Endothelial cell of umbilical vein (primary cell): ENCODE data around the gene MAP3K7CL. TPM values are rescaled to one million over a fixed set of nuclear protein-coding genes. Genes with fewer than 3 reads are reported as not detected.
A peak's percentile ranks its signal among the peaks of the same experiment; 100 is the strongest.

Experiments used
- BruUV-seq: library from RNA; stranded (reverse); fragments of 400-500 nt; replicated peaks from 2 replicates; lab custom pipeline; 2021; lab: Mats Ljungman, UMichigan
- CTCF ChIA-PET: fragments of 300-600, 350-600 bp; sonication (Branson Sonifier 250); formaldehyde crosslinking; loops from one replicate; lab custom pipeline; 2021; ENCODE audit warnings: antibody characterized with exemption, inconsistent platforms; lab: Charles Lee
- POLR2A ChIA-PET: fragments of 300-600, 350-600 bp; sonication (Branson Sonifier 250); formaldehyde crosslinking; loops from one replicate; lab custom pipeline; 2021; ENCODE audit warnings: antibody characterized with exemption, inconsistent platforms; lab: Charles Lee
- DNase-seq: peaks from one replicate; pipeline ENCODE4 v3.0.0-alpha.2; 2011; ENCODE audit warnings: low read depth, low spot score
- FAIRE-seq: peaks from 2 replicates; lab custom pipeline; 2011; peaks lifted over from hg19 to GRCh38; lab: Jason Lieb, UNC
- H2AFZ ChIP-seq: 2 replicates; pipeline ENCODE4 v1.6.0; 2012; ENCODE audit warnings: low read depth, low read length, control low read depth, inconsistent platforms
- H3K27ac ChIP-seq: 2 replicates; pipeline ENCODE4 v1.5.1; 2011; ENCODE audit warnings: low read depth, mild to moderate bottlenecking, control low read depth, low read length, moderate library complexity; ENCODE audit not compliant: insufficient read depth
- H3K27me3 ChIP-seq, 2 experiments: 2 replicates each; pipeline versions ENCODE4 v1.6.0 to v1.6.1; 2011; ENCODE audit warnings: low read length in 2 of 2, mixed read lengths in 1 of 2; ENCODE audit not compliant: control insufficient read depth in 2 of 2, insufficient read depth in 2 of 2
- H3K36me3 ChIP-seq, 2 experiments: 2 replicates in 1 of 2; 3 replicates in 1 of 2; pipeline ENCODE4 v1.5.1; 2011; ENCODE audit warnings: low read length in 2 of 2, mild to moderate bottlenecking in 1 of 2, moderate library complexity in 1 of 2; ENCODE audit not compliant: control insufficient read depth in 2 of 2, insufficient read depth in 2 of 2; ENCODE audit errors: extremely low read depth in 1 of 2
- H3K4me1 ChIP-seq: 3 replicates; pipeline ENCODE4 v1.5.1; 2011; ENCODE audit warnings: mild to moderate bottlenecking, low read length; ENCODE audit not compliant: control insufficient read depth, insufficient read depth; ENCODE audit errors: extremely low read depth
- H3K4me2 ChIP-seq: 2 replicates; pipeline ENCODE4 v1.6.1; 2011; ENCODE audit warnings: low read length, control low read depth, mixed read lengths; ENCODE audit not compliant: insufficient read depth
- H3K4me3 ChIP-seq, 3 experiments: fragments of 200-600 bp in 1 of 3; sonication (generic), shearing (Covaris generic) in 1 of 3; replicated peaks in 1 of 3; 2 replicates each; pipeline ENCODE4 v1.5.1; 2011 to 2016; ENCODE audit warnings: control low read depth in 3 of 3, low read length in 3 of 3, mild to moderate bottlenecking in 2 of 3, inconsistent platforms in 1 of 3, low read depth in 1 of 3, moderate library complexity in 1 of 3; ENCODE audit not compliant: insufficient read depth in 1 of 3
- H3K79me2 ChIP-seq: 2 replicates; pipeline ENCODE4 v1.6.0; 2012; ENCODE audit warnings: low read length, inconsistent platforms; ENCODE audit not compliant: control insufficient read depth, insufficient read depth
- H3K9ac ChIP-seq: replicated peaks from 2 replicates; pipeline ENCODE3; 2011; ENCODE audit warnings: low read length, control low read depth; ENCODE audit not compliant: insufficient read depth; ENCODE audit errors: extremely low read depth
- H3K9me1 ChIP-seq: replicated peaks from 3 replicates; pipeline ENCODE4 v1.6.0; 2011; ENCODE audit warnings: mild to moderate bottlenecking, low read length; ENCODE audit not compliant: control insufficient read depth, insufficient read depth; ENCODE audit errors: extremely low read depth
- H3K9me3 ChIP-seq: replicated peaks from 2 replicates; pipeline ENCODE4 v1.5.1; 2012; ENCODE audit warnings: low read length, inconsistent platforms; ENCODE audit not compliant: control insufficient read depth, insufficient read depth
- H4K20me1 ChIP-seq: replicated peaks from 2 replicates; pipeline ENCODE3; 2011; ENCODE audit warnings: mild to moderate bottlenecking, low read length; ENCODE audit not compliant: control insufficient read depth, insufficient read depth; ENCODE audit errors: extremely low read depth
- CTCF ChIP-seq, 2 donors: IDR thresholded peaks; 1 replicate in 1 of 2; 2 replicates in 1 of 2; pipeline ENCODE4 v1.5.1; 2011; ENCODE audit warnings: low read length in 2 of 2, mild to moderate bottlenecking in 2 of 2, moderate library complexity in 2 of 2, control low read depth in 1 of 2, inconsistent platforms in 1 of 2, low read depth in 1 of 2; ENCODE audit not compliant: insufficient read depth in 1 of 2; ENCODE audit errors: extremely low read depth in 1 of 2
- EZH2 ChIP-seq: IDR thresholded peaks from 2 replicates; pipeline ENCODE4 v1.6.1; 2012; ENCODE audit warnings: borderline replicate concordance, low read depth, mild to moderate bottlenecking, moderate library complexity, low read length, inconsistent platforms; ENCODE audit not compliant: severe bottlenecking
- FOS ChIP-seq: IDR thresholded peaks from 2 replicates; pipeline ENCODE4 v1.6.1; 2011; ENCODE audit warnings: mild to moderate bottlenecking, low read length, moderate library complexity, borderline replicate concordance; ENCODE audit not compliant: insufficient read depth
- GATA2 ChIP-seq: IDR thresholded peaks from 2 replicates; pipeline ENCODE4 v1.7.0; 2011; ENCODE audit warnings: low read depth, mild to moderate bottlenecking, moderate library complexity, mixed read lengths, low read length; ENCODE audit not compliant: insufficient read length, insufficient read depth
- JUN ChIP-seq: IDR thresholded peaks from 2 replicates; pipeline ENCODE4 v1.6.1; 2011; ENCODE audit warnings: borderline replicate concordance, low read depth; ENCODE audit not compliant: insufficient read length, insufficient read depth
- MAX ChIP-seq: IDR thresholded peaks from 2 replicates; pipeline ENCODE4 v1.6.1; 2011; ENCODE audit not compliant: insufficient read depth, insufficient read length
- MYC ChIP-seq: IDR thresholded peaks from one replicate; pipeline ENCODE4 v1.6.1; 2011; ENCODE audit warnings: mild to moderate bottlenecking, low read depth, low read length
- POLR2A ChIP-seq: IDR thresholded peaks from 2 replicates; pipeline ENCODE4 v1.6.1; 2012; ENCODE audit warnings: low read depth, mild to moderate bottlenecking, control low read depth, low read length
- POLR2AphosphoS5 ChIP-seq: IDR thresholded peaks from 2 replicates; pipeline ENCODE4 v1.6.1; 2012; ENCODE audit warnings: low read depth, mild to moderate bottlenecking, control low read depth, low read length, moderate library complexity; ENCODE audit not compliant: insufficient read depth
- dilution Hi-C: fragments of 300-500 bp; cut with MboI; formaldehyde crosslinking; loops from one replicate; pipeline ENCODE4 v1.15.0; 2019; ENCODE audit warnings: low sequenced_read_pairs; ENCODE audit not compliant: extremely low pct_ligation_motif_present
- intact Hi-C: fragments of 100-400 bp; cut with micrococcal nuclease; formaldehyde crosslinking; loops from one replicate; pipeline ENCODE4 v1.10.0; 2022
- polyA plus RNA-seq, 4 experiments: library from polyadenylated mRNA; depleted of rRNA in 3 of 4; stranded (reverse) in 3 of 4; unstranded in 1 of 4; fragments of >200 nt; gene quantifications; 2 replicates each; pipeline versions ENCODE4 v1.2.1 to v1.2.3, GENCODE V29; 2011 to 2012; ENCODE audit warnings: missing spikeins in 1 of 4
- total RNA-seq: library from RNA; stranded (reverse); gene quantifications from 2 replicates; pipeline ENCODE4 v1.2.3, GENCODE V29; 2021

The MAP3K7CL gene
- total and polyA plus RNA-seq, 2 donors (not counting 3 experiments of a cell fraction or from before 2014, with no cell fraction given) = 6.1 to 8.1 TPM

GRCh38 chr21:29194847-29195246, 64.4 kb downstream of the MAP3K7CL start:
- no peaks in the 10 kb centered on the region for H3K9me3 ChIP-seq
- H2AFZ ChIP-seq = no peak overlapping the region
- DNase-seq (no peak), FAIRE-seq (no peak)
- CTCF ChIA-PET = interaction anchor here (0.9 to 3.3 kb wide), 6 partner anchors 10 to 153 kb away, joined by 3 to 16 read pairs (median 4); no protein-coding TSS in a partner anchor
- intact Hi-C loops = no loop called here
- peaks cover 32% of the 10 kb centered on the region for H3K4me1 ChIP-seq
- H3K27ac ChIP-seq = no peak overlapping the region
- no peaks in the 10 kb centered on the region for H4K20me1 ChIP-seq
- TF ChIP-seq MYC (no peak), JUN (no peak), FOS (peak; percentile 6), GATA2 (peak; percentile 59)
- no peaks in the 10 kb centered on the region for H3K9me1 ChIP-seq
- H3K4me3 ChIP-seq = no peak overlapping the region
- no peak overlapping the region for H3K9ac ChIP-seq
- POLR2A ChIA-PET = no interaction called here
- dilution Hi-C loops = no loop called here
- no peaks in the 10 kb centered on the region for H3K27me3 ChIP-seq
- no peaks in the 10 kb centered on the region for H3K79me2 ChIP-seq
- BruUV-seq = no TSS peak
- H3K36me3 ChIP-seq = no peaks in the 10 kb centered on the region
- H3K4me2 ChIP-seq = no peak overlapping the region

DNA sequence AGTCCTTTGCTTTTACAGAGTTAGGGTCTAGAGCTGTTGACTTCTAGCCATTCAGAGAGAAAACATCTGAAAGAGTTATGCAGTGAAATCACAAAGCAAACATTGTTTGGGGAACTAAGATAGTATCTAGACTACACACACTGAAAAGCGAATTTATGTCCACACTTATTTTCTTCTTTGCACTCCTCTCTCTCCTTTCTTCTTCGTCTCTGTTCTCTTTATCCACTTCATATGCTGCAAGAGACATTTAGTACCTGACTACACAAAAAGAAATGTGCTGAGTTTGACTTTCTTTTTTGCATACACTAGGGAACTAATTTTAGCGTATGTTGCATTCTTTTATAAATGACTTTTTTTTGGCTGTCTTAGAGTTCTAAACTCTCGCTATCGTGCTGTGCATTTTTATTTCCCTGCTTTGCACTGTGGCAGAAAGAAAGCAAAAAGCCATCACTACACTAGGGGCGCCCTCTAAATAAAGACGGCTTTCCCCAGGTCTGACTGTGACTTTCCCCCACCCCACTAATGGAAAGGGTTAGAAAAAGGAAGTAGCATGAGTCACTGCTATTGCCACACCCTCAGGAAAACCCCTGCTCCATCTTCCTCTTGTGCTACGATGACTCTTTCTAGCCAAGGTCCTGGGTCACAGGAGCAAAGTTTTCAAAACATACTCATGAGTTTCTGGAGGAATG, 65.7 kb downstream of the MAP3K7CL start:
- TF ChIP-seq POLR2A (no peak), GATA2 (peak; percentile 54), EZH2 (no peak), FOS (peak; percentile 98), MYC (no peak), POLR2AphosphoS5 (peak; percentile 75), CTCF (IDR thresholded peaks at IDR 0.05; ENCODE audit: extremely low read depth in 1 of 2, insufficient read depth in 1 of 2, low read depth in 1 of 2, low read length in 2 of 2) (peak; percentile 47 to 56), MAX (no peak), JUN (peak; percentile 92)
- no peaks in the 10 kb centered on the region for H3K36me3 ChIP-seq
- H2AFZ ChIP-seq = peak overlapping the region; percentile 81
- H3K27ac ChIP-seq = peak overlapping the region; percentile 92
- peak overlapping the region; percentile 61 for H3K9ac ChIP-seq
- dilution Hi-C loops (no loop called here), intact Hi-C loops (loop anchor here (1.0 to 2.0 kb wide), 5 partner anchors 8 to 105 kb away; partner anchors contain the start of gene BACH1)
- peak overlapping the region in 2 of 3 experiments; percentile 38 to 44 for H3K4me3 ChIP-seq
- H3K27me3 ChIP-seq = no peaks in the 10 kb centered on the region
- peaks cover 32% of the 10 kb centered on the region for H3K4me1 ChIP-seq
- no peaks in the 10 kb centered on the region for H4K20me1 ChIP-seq
- H3K4me2 ChIP-seq = peak overlapping the region; percentile 90
- CTCF ChIA-PET = interaction anchor here (0.7 to 3.3 kb wide), 10 partner anchors 8 to 152 kb away, joined by 3 to 16 read pairs (median 3); no protein-coding TSS in a partner anchor
- POLR2A ChIA-PET = no interaction called here
- H3K9me1 ChIP-seq = no peaks in the 10 kb centered on the region
- DNase-seq = peak; percentile 90
- no peaks in the 10 kb centered on the region for H3K79me2 ChIP-seq
- peak; percentile 88 for FAIRE-seq
- BruUV-seq = TSS peak; percentile 67
- peaks cover 2% of the 10 kb centered on the region for H3K9me3 ChIP-seq
